ENCODE measurements around the gene PCDH8.

PCDH8 gene

GRCh38 chr13:52835071-52835839, 13.2 kb downstream of the PCDH8 start:
- H4K8ac ChIP-seq (ENCODE audit: low read depth, low read length), result no peak overlapping the region
- H3K4me2 ChIP-seq (ENCODE audit: low read length), result no peak overlapping the region
- H2BK5ac ChIP-seq (ENCODE audit: low read depth, low read length, poor library complexity), result no peak overlapping the region
- no peaks in the 10 kb centered on the region for H3K36me3 ChIP-seq (ENCODE audit: control insufficient read depth in 1 of 2, insufficient read depth in 2 of 2, low read length in 2 of 2)
- no peak overlapping the region for H2AK5ac ChIP-seq (ENCODE audit: low read length)
- DNase-seq, result no peak
- no peak overlapping the region for H2AFZ ChIP-seq (ENCODE audit: insufficient read depth, low read length, poor library complexity)
- no peak overlapping the region for H3K14ac ChIP-seq (ENCODE audit: low read length)
- WGBS (ENCODE audit: extremely low coverage, insufficient coverage, insufficient read length), result no CpG with 5 or more reads among the region's 2 CpGs
- no peaks in the 10 kb centered on the region for H3K4me1 ChIP-seq (ENCODE audit: control insufficient read depth in 1 of 2, insufficient read depth in 2 of 2, low read length in 2 of 2)
- H3K27me3 ChIP-seq (ENCODE audit: insufficient read depth, low read length), result no peaks in the 10 kb centered on the region
- H3K9me3 ChIP-seq (ENCODE audit: insufficient read depth, low read depth, low read length), result no peaks in the 10 kb centered on the region
- H3K4ac ChIP-seq (ENCODE audit: low read depth, low read length), result no peak overlapping the region
- no peak overlapping the region for H3K9ac ChIP-seq (ENCODE audit: low read length)
- H4K91ac ChIP-seq (ENCODE audit: low read depth, low read length), result no peak overlapping the region
- H3K27ac ChIP-seq (ENCODE audit: low read depth, low read length), result no peak overlapping the region
- H2BK12ac ChIP-seq (ENCODE audit: low read length), result no peak overlapping the region
- no peak overlapping the region for H3K4me3 ChIP-seq (ENCODE audit: low read depth, low read length)
- no peak overlapping the region for H4K12ac ChIP-seq (ENCODE audit: low read depth, low read length)
- no peak overlapping the region for H3K18ac ChIP-seq (ENCODE audit: low read length)
- H3K23ac ChIP-seq (ENCODE audit: low read length), result no peak overlapping the region
- H3K79me2 ChIP-seq (ENCODE audit: control insufficient read depth, insufficient read depth, low read length, poor library complexity), result no peaks in the 10 kb centered on the region
- no peak overlapping the region for H2BK120ac ChIP-seq (ENCODE audit: insufficient read depth, low read length, poor library complexity)
- no peaks in the 10 kb centered on the region for H3K79me1 ChIP-seq (ENCODE audit: low read length)

- H2BK120ac ChIP-seq (ENCODE audit: insufficient read depth, low read length, poor library complexity), result no peak overlapping the region
- no peak overlapping the region for H3K4ac ChIP-seq (ENCODE audit: low read depth, low read length)
- H3K4me1 ChIP-seq (ENCODE audit: control insufficient read depth in 1 of 2, insufficient read depth in 2 of 2, low read length in 2 of 2), result no peaks in the 10 kb centered on the region
- H2AK5ac ChIP-seq (ENCODE audit: low read length), result no peak overlapping the region
- H3K9me3 ChIP-seq (ENCODE audit: insufficient read depth, low read depth, low read length), result no peaks in the 10 kb centered on the region
- no peak overlapping the region for H3K27ac ChIP-seq (ENCODE audit: low read depth, low read length)
- H3K27me3 ChIP-seq (ENCODE audit: insufficient read depth, low read length), result no peaks in the 10 kb centered on the region
- no peak overlapping the region for H3K4me3 ChIP-seq (ENCODE audit: low read depth, low read length)
- H3K23ac ChIP-seq (ENCODE audit: low read length), result no peak overlapping the region
- no peak overlapping the region for H3K14ac ChIP-seq (ENCODE audit: low read length)
- no peak for DNase-seq
- no peak overlapping the region for H2AFZ ChIP-seq (ENCODE audit: insufficient read depth, low read length, poor library complexity)
- no peak overlapping the region for H2BK12ac ChIP-seq (ENCODE audit: low read length)
- no peak overlapping the region for H4K91ac ChIP-seq (ENCODE audit: low read depth, low read length)
- no peak overlapping the region for H4K12ac ChIP-seq (ENCODE audit: low read depth, low read length)
- H3K4me2 ChIP-seq (ENCODE audit: low read length), result no peak overlapping the region
- H4K8ac ChIP-seq (ENCODE audit: low read depth, low read length), result no peak overlapping the region
- no peaks in the 10 kb centered on the region for H3K36me3 ChIP-seq (ENCODE audit: control insufficient read depth in 1 of 2, insufficient read depth in 2 of 2, low read length in 2 of 2)
- no CpG with 5 or more reads among the region's 7 CpGs for WGBS (ENCODE audit: extremely low coverage, insufficient coverage, insufficient read length)
- no peak overlapping the region for H2BK5ac ChIP-seq (ENCODE audit: low read depth, low read length, poor library complexity)
- no peak overlapping the region for H3K9ac ChIP-seq (ENCODE audit: low read length)
- no peaks in the 10 kb centered on the region for H3K79me2 ChIP-seq (ENCODE audit: control insufficient read depth, insufficient read depth, low read length, poor library complexity)
- H3K79me1 ChIP-seq (ENCODE audit: low read length), result no peaks in the 10 kb centered on the region
- no peak overlapping the region for H3K18ac ChIP-seq (ENCODE audit: low read length)
These were observed 15.1 kb downstream of the PCDH8 start for GRCh38 chr13:52833296-52833875.

- H3K79me1 ChIP-seq (ENCODE audit: low read length), result no peaks in the 10 kb centered on the region
- no peak overlapping the region for H4K91ac ChIP-seq (ENCODE audit: low read depth, low read length)
- H3K4me3 ChIP-seq (ENCODE audit: low read depth, low read length), result no peak overlapping the region
- no peak overlapping the region for H4K8ac ChIP-seq (ENCODE audit: low read depth, low read length)
- H2BK5ac ChIP-seq (ENCODE audit: low read depth, low read length, poor library complexity), result no peak overlapping the region
- no peak overlapping the region for H3K18ac ChIP-seq (ENCODE audit: low read length)
- no peaks in the 10 kb centered on the region for H3K79me2 ChIP-seq (ENCODE audit: control insufficient read depth, insufficient read depth, low read length, poor library complexity)
- H3K4ac ChIP-seq (ENCODE audit: low read depth, low read length), result no peak overlapping the region
- H3K27me3 ChIP-seq (ENCODE audit: insufficient read depth, low read length), result no peaks in the 10 kb centered on the region
- WGBS (ENCODE audit: extremely low coverage, insufficient coverage, insufficient read length), result no CpG with 5 or more reads among the region's 5 CpGs
- no peak overlapping the region for H2AK5ac ChIP-seq (ENCODE audit: low read length)
- no peak overlapping the region for H2AFZ ChIP-seq (ENCODE audit: insufficient read depth, low read length, poor library complexity)
- no peak overlapping the region for H3K4me2 ChIP-seq (ENCODE audit: low read length)
- no peaks in the 10 kb centered on the region for H3K4me1 ChIP-seq (ENCODE audit: control insufficient read depth in 1 of 2, insufficient read depth in 2 of 2, low read length in 2 of 2)
- no peak overlapping the region for H2BK12ac ChIP-seq (ENCODE audit: low read length)
- DNase-seq, result no peak
- no peak overlapping the region for H2BK120ac ChIP-seq (ENCODE audit: insufficient read depth, low read length, poor library complexity)
- H3K27ac ChIP-seq (ENCODE audit: low read depth, low read length), result no peak overlapping the region
- no peak overlapping the region for H3K23ac ChIP-seq (ENCODE audit: low read length)
- H3K14ac ChIP-seq (ENCODE audit: low read length), result no peak overlapping the region
- no peak overlapping the region for H3K9ac ChIP-seq (ENCODE audit: low read length)
- H4K12ac ChIP-seq (ENCODE audit: low read depth, low read length), result no peak overlapping the region
- no peaks in the 10 kb centered on the region for H3K9me3 ChIP-seq (ENCODE audit: insufficient read depth, low read depth, low read length)
- H3K36me3 ChIP-seq (ENCODE audit: control insufficient read depth in 1 of 2, insufficient read depth in 2 of 2, low read length in 2 of 2), result no peaks in the 10 kb centered on the region
These were observed 16.1 kb downstream of the PCDH8 start for GRCh38 chr13:52832313-52832712.

GRCh38 chr13:52830946-52831345, 17.5 kb downstream of the PCDH8 start:
- no CpG with 5 or more reads among the region's 2 CpGs for WGBS (ENCODE audit: extremely low coverage, insufficient coverage, insufficient read length)
- no peaks in the 10 kb centered on the region for H3K79me2 ChIP-seq (ENCODE audit: control insufficient read depth, insufficient read depth, low read length, poor library complexity)
- no peak overlapping the region for H4K12ac ChIP-seq (ENCODE audit: low read depth, low read length)

More at GRCh38 chr13:52830946-52831345, 17.5 kb downstream of the PCDH8 start:
- H3K27me3 ChIP-seq (ENCODE audit: insufficient read depth, low read length), result no peaks in the 10 kb centered on the region
- no peak overlapping the region for H2AFZ ChIP-seq (ENCODE audit: insufficient read depth, low read length, poor library complexity)
- H3K4me3 ChIP-seq (ENCODE audit: low read depth, low read length), result no peak overlapping the region
- H3K79me1 ChIP-seq (ENCODE audit: low read length), result no peaks in the 10 kb centered on the region
- no peak overlapping the region for H3K23ac ChIP-seq (ENCODE audit: low read length)
- H2AK5ac ChIP-seq (ENCODE audit: low read length), result no peak overlapping the region
- H4K8ac ChIP-seq (ENCODE audit: low read depth, low read length), result no peak overlapping the region
- no peak overlapping the region for H2BK120ac ChIP-seq (ENCODE audit: insufficient read depth, low read length, poor library complexity)
- no peak for DNase-seq
- H3K27ac ChIP-seq (ENCODE audit: low read depth, low read length), result no peak overlapping the region
- H3K14ac ChIP-seq (ENCODE audit: low read length), result no peak overlapping the region
- H3K9ac ChIP-seq (ENCODE audit: low read length), result no peak overlapping the region
- peaks cover 4% of the 10 kb centered on the region for H3K9me3 ChIP-seq (ENCODE audit: insufficient read depth, low read depth, low read length)
- H2BK12ac ChIP-seq (ENCODE audit: low read length), result no peak overlapping the region
- H3K4me2 ChIP-seq (ENCODE audit: low read length), result no peak overlapping the region
- no peak overlapping the region for H3K4ac ChIP-seq (ENCODE audit: low read depth, low read length)
- H3K4me1 ChIP-seq (ENCODE audit: control insufficient read depth in 1 of 2, insufficient read depth in 2 of 2, low read length in 2 of 2), result no peaks in the 10 kb centered on the region
- no peak overlapping the region for H2BK5ac ChIP-seq (ENCODE audit: low read depth, low read length, poor library complexity)
- H4K91ac ChIP-seq (ENCODE audit: low read depth, low read length), result no peak overlapping the region
- H3K18ac ChIP-seq (ENCODE audit: low read length), result no peak overlapping the region
- H3K36me3 ChIP-seq (ENCODE audit: control insufficient read depth in 1 of 2, insufficient read depth in 2 of 2, low read length in 2 of 2), result no peaks in the 10 kb centered on the region
